HEK293 (cell line): ENCODE measurements around the gene ZNF543.

ENCODE experiments used
- CTCF ChIA-PET: fragments of 350-600 bp; formaldehyde crosslinking; extraction: SDS; loops from one replicate; lab custom pipeline; 2021; ENCODE audit warnings: antibody characterized with exemption; lab: Yijun Ruan, JAX
- POLR2A ChIA-PET: fragments of 300-600 bp; formaldehyde crosslinking; extraction: SDS; loops from one replicate; lab custom pipeline; 2020; ENCODE audit warnings: antibody characterized with exemption, inconsistent platforms; lab: Yijun Ruan, JAX
- H3K27ac ChIP-seq: fragments of 200-500 bp; sonication (Bioruptor generic); 2 replicates; pipeline ENCODE4 v1.5.1; 2014; ENCODE audit warnings: low read depth, low read length, control low read depth, inconsistent platforms; ENCODE audit errors: extremely low read depth
- H3K36me3 ChIP-seq, 2 experiments: fragments of 200-500 bp in 1 of 2; sonication (Bioruptor generic) in 1 of 2; 1 replicate in 1 of 2; 2 replicates in 1 of 2; pipeline ENCODE4 v1.5.1; 2014 to 2017; ENCODE audit warnings: inconsistent platforms in 2 of 2, low read length in 2 of 2; ENCODE audit not compliant: control insufficient read depth in 2 of 2, insufficient read depth in 1 of 2
- H3K4me1 ChIP-seq: fragments of 200-500 bp; sonication (Bioruptor generic); 2 replicates; pipeline ENCODE4 v1.5.1; 2014; ENCODE audit warnings: mild to moderate bottlenecking, low read length, inconsistent platforms; ENCODE audit not compliant: control insufficient read depth, insufficient read depth
- H3K4me3 ChIP-seq: 2 replicates; pipeline ENCODE4 v1.5.1; 2011; ENCODE audit warnings: low read depth, mild to moderate bottlenecking, control low read depth, low read length, moderate library complexity
- H3K9me3 ChIP-seq: fragments of 200-500 bp; sonication (Bioruptor generic); 2 replicates; pipeline ENCODE4 v1.5.1; 2014; ENCODE audit warnings: low read depth, low read length, inconsistent platforms; ENCODE audit not compliant: control insufficient read depth, insufficient read depth
- KLF16 ChIP-seq: fragments of 450-650 bp; formaldehyde crosslinking; IDR thresholded peaks from 2 replicates; pipeline ENCODE4 v1.5.1; 2017; ENCODE audit warnings: missing biosample characterization, missing genetic modification characterization
- MEIS1 ChIP-seq: sonication (generic); formaldehyde crosslinking; IDR thresholded peaks from 2 replicates; pipeline ENCODE4 v1.8.1; 2022; ENCODE audit warnings: missing genetic modification reagents, mild to moderate bottlenecking, borderline replicate concordance
- MZF1 ChIP-seq: fragments of 450-650 bp; formaldehyde crosslinking; IDR thresholded peaks from 2 replicates; pipeline ENCODE4 v1.5.1; 2017; ENCODE audit warnings: missing biosample characterization, missing genetic modification characterization, borderline replicate concordance
- PRDM1 ChIP-seq: fragments of 450-650 bp; formaldehyde crosslinking; IDR thresholded peaks from 2 replicates; pipeline ENCODE4; 2016; ENCODE audit warnings: missing biosample characterization, missing genetic modification characterization
- ZBTB21 ChIP-seq: fragments of 450-650 bp; formaldehyde crosslinking; IDR thresholded peaks from 2 replicates; pipeline ENCODE4 v1.5.1; 2017; ENCODE audit warnings: missing biosample characterization, missing genetic modification characterization
- ZBTB48 ChIP-seq: fragments of 450-650 bp; formaldehyde crosslinking; IDR thresholded peaks from 2 replicates; pipeline ENCODE4 v1.5.1; 2016; ENCODE audit warnings: missing biosample characterization, missing genetic modification characterization
- ZNF10 ChIP-seq: fragments of 450-650 bp; formaldehyde crosslinking; IDR thresholded peaks from 2 replicates; pipeline ENCODE4 v1.5.1; 2017; ENCODE audit warnings: missing biosample characterization, missing genetic modification characterization
- ZNF23 ChIP-seq: fragments of 450-650 bp; formaldehyde crosslinking; IDR thresholded peaks from 2 replicates; pipeline ENCODE4 v1.5.1; 2016; ENCODE audit warnings: missing biosample characterization, missing genetic modification characterization, borderline replicate concordance
- ZNF350 ChIP-seq: fragments of 450-650 bp; formaldehyde crosslinking; IDR thresholded peaks from 2 replicates; pipeline ENCODE4 v1.5.0; 2017; ENCODE audit warnings: missing biosample characterization, mild to moderate bottlenecking, missing genetic modification characterization
- ZNF791 ChIP-seq: fragments of 450-650 bp; formaldehyde crosslinking; IDR thresholded peaks from 2 replicates; pipeline ENCODE4 v1.5.1; 2016; ENCODE audit warnings: missing biosample characterization, missing genetic modification characterization
- ZXDB ChIP-seq: fragments of 450-650 bp; formaldehyde crosslinking; IDR thresholded peaks from 2 replicates; pipeline ENCODE4 v1.5.1; 2016; ENCODE audit warnings: missing biosample characterization, missing genetic modification characterization
- TF ChIP-seq, protein P1 (sequence below): fragments of 450-650 bp; IDR thresholded peaks from 2 replicates; pipeline ENCODE4 v1.5.1; 2018; ENCODE audit warnings: missing biosample characterization, mild to moderate bottlenecking, missing genetic modification characterization
- TF ChIP-seq, protein P2 (sequence below): fragments of 450-650 bp; formaldehyde crosslinking; IDR thresholded peaks from 2 replicates; pipeline ENCODE4 v1.5.1; 2016; ENCODE audit warnings: missing biosample characterization, missing genetic modification characterization, borderline replicate concordance
- TF ChIP-seq, protein P3 (sequence below): fragments of 450-650 bp; formaldehyde crosslinking; conservative IDR thresholded peaks from 2 replicates; pipeline ENCODE4 v1.5.1; 2016; ENCODE audit warnings: low read depth, missing biosample characterization, missing genetic modification characterization

Gene ZNF543

DNA sequence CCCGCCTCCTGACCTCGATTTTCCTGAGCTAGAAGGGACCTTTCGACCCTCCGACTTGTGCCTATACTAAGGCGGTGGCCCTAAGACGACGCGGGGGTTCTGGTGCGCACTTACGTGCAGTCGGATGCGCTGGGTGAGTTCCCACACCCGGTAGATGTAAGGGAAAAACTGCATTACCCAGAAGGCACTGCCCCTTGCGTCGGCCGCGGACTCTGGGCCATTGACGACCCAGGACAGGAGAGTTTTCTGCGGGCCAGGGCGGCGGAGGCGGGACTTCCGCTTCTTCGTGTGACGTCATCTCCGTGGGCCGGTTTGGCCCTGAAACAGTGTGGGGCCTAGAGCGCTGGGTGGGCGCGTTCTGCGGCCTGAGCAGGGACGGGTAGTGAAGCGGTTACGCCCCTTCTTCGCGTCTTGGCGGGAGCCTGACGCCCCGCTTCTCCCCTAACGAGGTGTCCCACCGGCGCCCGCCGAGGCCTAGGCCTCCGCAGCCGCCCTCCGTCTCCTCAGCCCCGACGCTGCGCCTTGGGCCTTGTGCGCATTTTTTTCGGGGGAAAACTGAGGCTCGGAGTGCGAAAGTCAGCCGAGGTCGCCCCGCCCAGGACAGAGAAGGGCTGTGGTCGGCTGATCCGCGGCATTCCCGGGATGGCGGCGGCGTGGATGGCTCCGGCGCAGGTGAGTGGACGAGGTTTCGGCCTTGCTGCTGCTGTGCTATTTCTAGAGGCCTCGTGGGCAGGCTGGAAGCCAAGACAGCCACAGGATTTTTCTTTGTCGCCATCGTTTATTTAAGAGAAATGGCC lies 39.9 kb upstream of the ZNF543 start, which contains the start of gene ZNF460 (continued):
- no peak for TF ChIP-seq ZNF350
- peak; percentile 91 for TF ChIP-seq ZBTB21 (tag by site-specific recombination)
- TF ChIP-seq KLF16 (tag by site-specific recombination) = no peak

DNA sequence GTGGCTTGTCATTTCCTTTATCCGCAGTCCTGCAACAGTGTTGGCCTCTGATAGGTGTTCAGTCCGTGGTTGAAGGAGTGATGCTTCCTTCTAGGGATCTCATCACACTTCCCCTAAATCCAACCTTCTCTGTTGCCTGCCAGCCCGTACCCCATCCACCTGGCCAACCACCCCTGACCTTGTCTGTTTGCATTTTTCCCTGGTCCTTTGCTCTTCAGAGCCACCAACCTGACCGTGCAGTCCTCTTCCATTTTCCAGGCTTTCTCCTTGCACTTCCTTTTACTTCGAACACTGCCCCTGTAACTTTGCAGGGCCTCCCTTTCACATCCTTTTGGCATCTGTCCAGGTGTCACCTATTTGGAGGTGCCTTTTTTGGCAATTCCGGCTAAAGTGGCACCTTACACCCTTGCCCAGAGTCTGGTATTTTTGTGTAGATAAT lies 39.3 kb upstream of the ZNF543 start:
- H3K9me3 ChIP-seq = no peaks in the 10 kb centered on the region
- ChIA-PET CTCF (no interaction called here), POLR2A (no interaction called here)
- H3K36me3 ChIP-seq = peaks cover 33 to 39% of the 10 kb centered on the region in 2 experiments
- H3K4me3 ChIP-seq = peak overlapping the region; percentile 96
- H3K27ac ChIP-seq = peak overlapping the region; percentile 90
- TF ChIP-seq ZXDB (tag by site-specific recombination) = peak; percentile 51
- TF ChIP-seq, protein P1, sequence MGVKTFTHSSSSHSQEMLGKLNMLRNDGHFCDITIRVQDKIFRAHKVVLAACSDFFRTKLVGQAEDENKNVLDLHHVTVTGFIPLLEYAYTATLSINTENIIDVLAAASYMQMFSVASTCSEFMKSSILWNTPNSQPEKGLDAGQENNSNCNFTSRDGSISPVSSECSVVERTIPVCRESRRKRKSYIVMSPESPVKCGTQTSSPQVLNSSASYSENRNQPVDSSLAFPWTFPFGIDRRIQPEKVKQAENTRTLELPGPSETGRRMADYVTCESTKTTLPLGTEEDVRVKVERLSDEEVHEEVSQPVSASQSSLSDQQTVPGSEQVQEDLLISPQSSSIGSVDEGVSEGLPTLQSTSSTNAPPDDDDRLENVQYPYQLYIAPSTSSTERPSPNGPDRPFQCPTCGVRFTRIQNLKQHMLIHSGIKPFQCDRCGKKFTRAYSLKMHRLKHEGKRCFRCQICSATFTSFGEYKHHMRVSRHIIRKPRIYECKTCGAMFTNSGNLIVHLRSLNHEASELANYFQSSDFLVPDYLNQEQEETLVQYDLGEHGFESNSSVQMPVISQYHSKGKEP (tag by site-specific recombination) = no peak
- peak; percentile 84 for TF ChIP-seq PRDM1 (tag by site-specific recombination)
- no peak for TF ChIP-seq ZNF791 (tag by site-specific recombination)
- TF ChIP-seq ZNF23 = 0 out of 2 replicates have a peak, but pooled peaks have one; percentile 6
- peak; percentile 79 for TF ChIP-seq ZBTB48
- TF ChIP-seq MEIS1 = no peak
- peaks cover 16% of the 10 kb centered on the region for H3K4me1 ChIP-seq

DNA sequence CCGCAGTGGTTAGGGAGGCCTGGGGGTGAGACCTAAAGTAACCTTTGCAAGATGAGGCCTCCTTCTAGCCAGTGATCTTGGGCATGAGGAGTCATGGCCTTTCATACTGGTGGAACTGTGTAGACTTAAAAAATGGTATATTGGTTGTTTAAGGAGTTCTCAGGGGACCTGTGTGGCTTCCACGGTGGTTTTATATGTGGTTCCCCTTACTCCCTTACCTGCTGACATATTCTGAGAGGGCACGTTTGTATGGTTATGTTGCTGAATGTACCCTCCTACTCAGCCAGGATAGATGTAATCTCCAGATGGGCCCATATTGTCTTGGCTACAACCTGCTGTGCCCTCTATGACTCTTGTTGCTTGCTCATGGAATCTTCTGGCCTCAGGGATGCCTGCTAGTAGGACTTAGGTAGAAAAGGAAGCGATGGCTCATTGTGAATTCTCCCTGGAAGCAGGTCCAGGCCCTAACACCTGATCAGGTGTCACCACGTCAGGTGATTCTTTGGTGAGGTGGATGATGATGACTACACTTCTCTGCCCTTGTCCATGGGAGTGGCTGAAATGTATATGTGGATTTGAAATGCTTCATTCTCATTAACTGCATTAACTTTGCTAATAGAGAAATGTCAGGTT lies 38.1 kb upstream of the ZNF543 start:
- Histone ChIP-seq H3K36me3 (peaks cover 45 to 50% of the 10 kb centered on the region in 2 experiments), H3K9me3 (no peaks in the 10 kb centered on the region), H3K4me1 (peaks cover 16% of the 10 kb centered on the region), H3K27ac (no peak overlapping the region), H3K4me3 (peak overlapping the region; percentile 5)
- ChIA-PET CTCF (no interaction called here), POLR2A (no interaction called here)
- TF ChIP-seq, protein P2, sequence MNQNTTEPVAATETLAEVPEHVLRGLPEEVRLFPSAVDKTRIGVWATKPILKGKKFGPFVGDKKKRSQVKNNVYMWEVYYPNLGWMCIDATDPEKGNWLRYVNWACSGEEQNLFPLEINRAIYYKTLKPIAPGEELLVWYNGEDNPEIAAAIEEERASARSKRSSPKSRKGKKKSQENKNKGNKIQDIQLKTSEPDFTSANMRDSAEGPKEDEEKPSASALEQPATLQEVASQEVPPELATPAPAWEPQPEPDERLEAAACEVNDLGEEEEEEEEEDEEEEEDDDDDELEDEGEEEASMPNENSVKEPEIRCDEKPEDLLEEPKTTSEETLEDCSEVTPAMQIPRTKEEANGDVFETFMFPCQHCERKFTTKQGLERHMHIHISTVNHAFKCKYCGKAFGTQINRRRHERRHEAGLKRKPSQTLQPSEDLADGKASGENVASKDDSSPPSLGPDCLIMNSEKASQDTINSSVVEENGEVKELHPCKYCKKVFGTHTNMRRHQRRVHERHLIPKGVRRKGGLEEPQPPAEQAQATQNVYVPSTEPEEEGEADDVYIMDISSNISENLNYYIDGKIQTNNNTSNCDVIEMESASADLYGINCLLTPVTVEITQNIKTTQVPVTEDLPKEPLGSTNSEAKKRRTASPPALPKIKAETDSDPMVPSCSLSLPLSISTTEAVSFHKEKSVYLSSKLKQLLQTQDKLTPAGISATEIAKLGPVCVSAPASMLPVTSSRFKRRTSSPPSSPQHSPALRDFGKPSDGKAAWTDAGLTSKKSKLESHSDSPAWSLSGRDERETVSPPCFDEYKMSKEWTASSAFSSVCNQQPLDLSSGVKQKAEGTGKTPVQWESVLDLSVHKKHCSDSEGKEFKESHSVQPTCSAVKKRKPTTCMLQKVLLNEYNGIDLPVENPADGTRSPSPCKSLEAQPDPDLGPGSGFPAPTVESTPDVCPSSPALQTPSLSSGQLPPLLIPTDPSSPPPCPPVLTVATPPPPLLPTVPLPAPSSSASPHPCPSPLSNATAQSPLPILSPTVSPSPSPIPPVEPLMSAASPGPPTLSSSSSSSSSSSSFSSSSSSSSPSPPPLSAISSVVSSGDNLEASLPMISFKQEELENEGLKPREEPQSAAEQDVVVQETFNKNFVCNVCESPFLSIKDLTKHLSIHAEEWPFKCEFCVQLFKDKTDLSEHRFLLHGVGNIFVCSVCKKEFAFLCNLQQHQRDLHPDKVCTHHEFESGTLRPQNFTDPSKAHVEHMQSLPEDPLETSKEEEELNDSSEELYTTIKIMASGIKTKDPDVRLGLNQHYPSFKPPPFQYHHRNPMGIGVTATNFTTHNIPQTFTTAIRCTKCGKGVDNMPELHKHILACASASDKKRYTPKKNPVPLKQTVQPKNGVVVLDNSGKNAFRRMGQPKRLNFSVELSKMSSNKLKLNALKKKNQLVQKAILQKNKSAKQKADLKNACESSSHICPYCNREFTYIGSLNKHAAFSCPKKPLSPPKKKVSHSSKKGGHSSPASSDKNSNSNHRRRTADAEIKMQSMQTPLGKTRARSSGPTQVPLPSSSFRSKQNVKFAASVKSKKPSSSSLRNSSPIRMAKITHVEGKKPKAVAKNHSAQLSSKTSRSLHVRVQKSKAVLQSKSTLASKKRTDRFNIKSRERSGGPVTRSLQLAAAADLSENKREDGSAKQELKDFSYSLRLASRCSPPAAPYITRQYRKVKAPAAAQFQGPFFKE (tag by site-specific recombination) = no peak
- TF ChIP-seq, protein P3, sequence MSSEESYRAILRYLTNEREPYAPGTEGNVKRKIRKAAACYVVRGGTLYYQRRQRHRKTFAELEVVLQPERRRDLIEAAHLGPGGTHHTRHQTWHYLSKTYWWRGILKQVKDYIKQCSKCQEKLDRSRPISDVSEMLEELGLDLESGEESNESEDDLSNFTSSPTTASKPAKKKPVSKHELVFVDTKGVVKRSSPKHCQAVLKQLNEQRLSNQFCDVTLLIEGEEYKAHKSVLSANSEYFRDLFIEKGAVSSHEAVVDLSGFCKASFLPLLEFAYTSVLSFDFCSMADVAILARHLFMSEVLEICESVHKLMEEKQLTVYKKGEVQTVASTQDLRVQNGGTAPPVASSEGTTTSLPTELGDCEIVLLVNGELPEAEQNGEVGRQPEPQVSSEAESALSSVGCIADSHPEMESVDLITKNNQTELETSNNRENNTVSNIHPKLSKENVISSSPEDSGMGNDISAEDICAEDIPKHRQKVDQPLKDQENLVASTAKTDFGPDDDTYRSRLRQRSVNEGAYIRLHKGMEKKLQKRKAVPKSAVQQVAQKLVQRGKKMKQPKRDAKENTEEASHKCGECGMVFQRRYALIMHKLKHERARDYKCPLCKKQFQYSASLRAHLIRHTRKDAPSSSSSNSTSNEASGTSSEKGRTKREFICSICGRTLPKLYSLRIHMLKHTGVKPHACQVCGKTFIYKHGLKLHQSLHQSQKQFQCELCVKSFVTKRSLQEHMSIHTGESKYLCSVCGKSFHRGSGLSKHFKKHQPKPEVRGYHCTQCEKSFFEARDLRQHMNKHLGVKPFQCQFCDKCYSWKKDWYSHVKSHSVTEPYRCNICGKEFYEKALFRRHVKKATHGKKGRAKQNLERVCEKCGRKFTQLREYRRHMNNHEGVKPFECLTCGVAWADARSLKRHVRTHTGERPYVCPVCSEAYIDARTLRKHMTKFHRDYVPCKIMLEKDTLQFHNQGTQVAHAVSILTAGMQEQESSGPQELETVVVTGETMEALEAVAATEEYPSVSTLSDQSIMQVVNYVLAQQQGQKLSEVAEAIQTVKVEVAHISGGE (tag by site-specific recombination) = no peak
- TF ChIP-seq ZNF10 (tag by site-specific recombination) (peak; percentile 82; the same call in 1 of the 2 replicates), MZF1 (tag by site-specific recombination) (no peak)
